ENCODE results near the gene LRP1B. TPM values are rescaled to one million over a fixed set of nuclear protein-coding genes. Genes with fewer than 3 reads are reported as not detected.

LRP1B gene
- total RNA-seq, 1 experiment from 2014 or later, result 0.52 TPM

DNA sequence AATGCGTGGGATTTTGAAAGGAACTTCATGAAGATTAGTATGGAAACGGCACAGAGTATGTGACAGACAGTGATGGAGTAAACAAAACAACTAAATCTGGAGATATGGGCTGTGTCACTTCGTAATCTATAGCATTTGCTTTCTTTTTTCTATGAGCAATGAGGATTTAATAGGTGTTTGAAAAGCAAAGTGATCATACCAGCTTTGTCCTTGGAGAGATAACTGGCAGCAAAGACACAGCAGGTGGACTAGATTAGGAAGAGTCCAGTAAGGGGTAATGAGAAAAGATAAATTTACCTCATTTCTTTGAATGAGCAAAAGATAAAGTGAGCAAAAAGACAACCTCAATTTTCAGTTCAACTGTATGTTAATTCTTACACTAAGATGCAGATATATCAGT, 199.0 kb downstream of the LRP1B start (continued):
- TF ChIP-seq, protein P1, sequence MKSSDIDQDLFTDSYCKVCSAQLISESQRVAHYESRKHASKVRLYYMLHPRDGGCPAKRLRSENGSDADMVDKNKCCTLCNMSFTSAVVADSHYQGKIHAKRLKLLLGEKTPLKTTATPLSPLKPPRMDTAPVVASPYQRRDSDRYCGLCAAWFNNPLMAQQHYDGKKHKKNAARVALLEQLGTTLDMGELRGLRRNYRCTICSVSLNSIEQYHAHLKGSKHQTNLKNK (CRISPR knock-in tag; IDR thresholded peaks at IDR 0.05), result no peak

DNA sequence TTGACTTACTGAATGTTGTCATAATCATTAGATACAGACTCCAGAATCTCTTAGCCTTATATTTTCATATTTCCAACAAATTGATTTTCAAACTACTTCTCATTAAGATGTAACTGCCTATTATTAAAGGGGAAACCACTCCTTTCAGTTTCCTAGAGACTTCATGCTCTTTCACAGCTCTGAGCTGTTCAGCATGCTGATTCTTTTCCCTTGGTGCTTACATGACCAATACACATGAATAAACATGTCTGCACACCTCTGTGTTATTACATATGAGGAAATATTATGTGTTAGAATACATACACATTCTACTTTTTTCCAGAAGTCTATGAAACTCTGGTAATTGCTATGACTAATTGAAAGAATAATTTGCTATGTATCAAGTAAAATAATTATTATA, 200.0 kb downstream of the LRP1B start:
- no peaks in the 10 kb centered on the region for H3K27me3 Mint-ChIP-seq (ENCODE audit: low read depth)

DNA sequence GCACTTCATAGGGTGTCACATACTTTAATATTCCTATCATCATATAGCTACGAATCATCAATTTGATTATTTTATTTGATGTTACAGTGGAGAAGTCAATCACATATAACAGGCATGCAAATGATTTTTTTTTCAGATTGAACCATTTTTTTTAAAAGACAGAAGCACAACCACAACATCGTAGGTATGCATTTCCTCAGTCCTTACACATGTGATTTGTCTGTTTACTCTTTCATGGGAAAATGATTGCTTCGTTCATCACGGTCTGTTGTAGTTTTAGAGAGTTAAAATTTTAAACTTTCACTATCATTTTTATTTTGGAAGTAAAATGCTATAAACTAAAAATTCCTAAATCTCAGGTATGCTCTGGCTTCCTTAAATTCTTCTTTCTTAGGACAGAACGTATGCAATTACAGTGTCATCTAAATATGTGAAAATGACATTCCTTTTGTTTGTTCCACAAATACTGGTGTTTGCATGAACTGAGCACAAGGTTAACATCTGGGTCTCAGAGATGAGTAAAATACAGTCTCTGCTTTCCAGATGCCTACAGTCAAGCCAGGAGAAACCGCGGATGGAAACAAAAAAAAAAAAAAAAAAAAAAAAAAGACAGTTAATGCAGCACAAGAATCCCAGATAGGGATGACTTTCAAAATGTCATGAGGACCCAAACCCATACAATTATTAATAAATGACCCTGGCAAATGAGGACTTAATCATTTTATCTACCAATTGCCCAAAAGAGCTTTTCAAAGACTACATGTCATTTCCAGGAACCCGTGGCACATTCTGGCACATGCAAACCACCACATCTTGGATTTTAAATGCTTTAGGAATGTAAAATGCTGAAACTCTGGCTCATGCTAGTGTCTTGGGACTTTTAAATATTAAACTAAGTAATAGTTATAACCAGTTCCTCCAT, 201.2 kb downstream of the LRP1B start:
- Mint-ChIP-seq H3K36me3 (no peaks in the 10 kb centered on the region), H3K9me3 (no peaks in the 10 kb centered on the region), H3K4me3 (no peak overlapping the region), H3K27me3 (ENCODE audit: low read depth) (no peaks in the 10 kb centered on the region), H3K4me1 (peaks cover 11% of the 10 kb centered on the region), H3K27ac (no peak overlapping the region)
- no peak for DNase-seq (ENCODE audit: low spot score)
- CTCF ChIA-PET, result interaction anchor here (0.7 kb wide), 1 partner anchor 122 kb away, joined by 3 read pairs; no protein-coding TSS in a partner anchor
- TF ChIP-seq, protein P2, sequence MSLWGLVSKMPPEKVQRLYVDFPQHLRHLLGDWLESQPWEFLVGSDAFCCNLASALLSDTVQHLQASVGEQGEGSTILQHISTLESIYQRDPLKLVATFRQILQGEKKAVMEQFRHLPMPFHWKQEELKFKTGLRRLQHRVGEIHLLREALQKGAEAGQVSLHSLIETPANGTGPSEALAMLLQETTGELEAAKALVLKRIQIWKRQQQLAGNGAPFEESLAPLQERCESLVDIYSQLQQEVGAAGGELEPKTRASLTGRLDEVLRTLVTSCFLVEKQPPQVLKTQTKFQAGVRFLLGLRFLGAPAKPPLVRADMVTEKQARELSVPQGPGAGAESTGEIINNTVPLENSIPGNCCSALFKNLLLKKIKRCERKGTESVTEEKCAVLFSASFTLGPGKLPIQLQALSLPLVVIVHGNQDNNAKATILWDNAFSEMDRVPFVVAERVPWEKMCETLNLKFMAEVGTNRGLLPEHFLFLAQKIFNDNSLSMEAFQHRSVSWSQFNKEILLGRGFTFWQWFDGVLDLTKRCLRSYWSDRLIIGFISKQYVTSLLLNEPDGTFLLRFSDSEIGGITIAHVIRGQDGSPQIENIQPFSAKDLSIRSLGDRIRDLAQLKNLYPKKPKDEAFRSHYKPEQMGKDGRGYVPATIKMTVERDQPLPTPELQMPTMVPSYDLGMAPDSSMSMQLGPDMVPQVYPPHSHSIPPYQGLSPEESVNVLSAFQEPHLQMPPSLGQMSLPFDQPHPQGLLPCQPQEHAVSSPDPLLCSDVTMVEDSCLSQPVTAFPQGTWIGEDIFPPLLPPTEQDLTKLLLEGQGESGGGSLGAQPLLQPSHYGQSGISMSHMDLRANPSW (CRISPR knock-in tag; conservative IDR thresholded peaks at IDR 0.05; ENCODE audit: low read depth), result no peak
- TF ChIP-seq ZNF416 (CRISPR knock-in tag; IDR thresholded peaks at IDR 0.05) (no peak), MXD4 (CRISPR knock-in tag; IDR thresholded peaks at IDR 0.05; ENCODE audit: borderline replicate concordance) (no peak), ZNF396 (CRISPR knock-in tag; IDR thresholded peaks at IDR 0.05; ENCODE audit: borderline replicate concordance) (no peak), CREB1 (CRISPR knock-in tag; IDR thresholded peaks at IDR 0.05) (no peak), OVOL2 (CRISPR knock-in tag; IDR thresholded peaks at IDR 0.05; ENCODE audit: borderline replicate concordance) (no peak), KAT7 (CRISPR knock-in tag; IDR thresholded peaks at IDR 0.05; ENCODE audit: borderline replicate concordance) (no peak), CBFB (CRISPR knock-in tag; IDR thresholded peaks at IDR 0.05; ENCODE audit: low read depth) (no peak), PRRX2 (CRISPR knock-in tag; IDR thresholded peaks at IDR 0.05) (no peak), ZNF671 (CRISPR knock-in tag; IDR thresholded peaks at IDR 0.05) (no peak)
- TF ChIP-seq, protein P3, sequence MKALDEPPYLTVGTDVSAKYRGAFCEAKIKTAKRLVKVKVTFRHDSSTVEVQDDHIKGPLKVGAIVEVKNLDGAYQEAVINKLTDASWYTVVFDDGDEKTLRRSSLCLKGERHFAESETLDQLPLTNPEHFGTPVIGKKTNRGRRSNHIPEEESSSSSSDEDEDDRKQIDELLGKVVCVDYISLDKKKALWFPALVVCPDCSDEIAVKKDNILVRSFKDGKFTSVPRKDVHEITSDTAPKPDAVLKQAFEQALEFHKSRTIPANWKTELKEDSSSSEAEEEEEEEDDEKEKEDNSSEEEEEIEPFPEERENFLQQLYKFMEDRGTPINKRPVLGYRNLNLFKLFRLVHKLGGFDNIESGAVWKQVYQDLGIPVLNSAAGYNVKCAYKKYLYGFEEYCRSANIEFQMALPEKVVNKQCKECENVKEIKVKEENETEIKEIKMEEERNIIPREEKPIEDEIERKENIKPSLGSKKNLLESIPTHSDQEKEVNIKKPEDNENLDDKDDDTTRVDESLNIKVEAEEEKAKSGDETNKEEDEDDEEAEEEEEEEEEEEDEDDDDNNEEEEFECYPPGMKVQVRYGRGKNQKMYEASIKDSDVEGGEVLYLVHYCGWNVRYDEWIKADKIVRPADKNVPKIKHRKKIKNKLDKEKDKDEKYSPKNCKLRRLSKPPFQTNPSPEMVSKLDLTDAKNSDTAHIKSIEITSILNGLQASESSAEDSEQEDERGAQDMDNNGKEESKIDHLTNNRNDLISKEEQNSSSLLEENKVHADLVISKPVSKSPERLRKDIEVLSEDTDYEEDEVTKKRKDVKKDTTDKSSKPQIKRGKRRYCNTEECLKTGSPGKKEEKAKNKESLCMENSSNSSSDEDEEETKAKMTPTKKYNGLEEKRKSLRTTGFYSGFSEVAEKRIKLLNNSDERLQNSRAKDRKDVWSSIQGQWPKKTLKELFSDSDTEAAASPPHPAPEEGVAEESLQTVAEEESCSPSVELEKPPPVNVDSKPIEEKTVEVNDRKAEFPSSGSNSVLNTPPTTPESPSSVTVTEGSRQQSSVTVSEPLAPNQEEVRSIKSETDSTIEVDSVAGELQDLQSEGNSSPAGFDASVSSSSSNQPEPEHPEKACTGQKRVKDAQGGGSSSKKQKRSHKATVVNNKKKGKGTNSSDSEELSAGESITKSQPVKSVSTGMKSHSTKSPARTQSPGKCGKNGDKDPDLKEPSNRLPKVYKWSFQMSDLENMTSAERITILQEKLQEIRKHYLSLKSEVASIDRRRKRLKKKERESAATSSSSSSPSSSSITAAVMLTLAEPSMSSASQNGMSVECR (CRISPR knock-in tag; IDR thresholded peaks at IDR 0.05; ENCODE audit: borderline replicate concordance), result no peak
- TF ChIP-seq, protein P1 (CRISPR knock-in tag; IDR thresholded peaks at IDR 0.05), result no peak
- TF ChIP-seq, protein P4, sequence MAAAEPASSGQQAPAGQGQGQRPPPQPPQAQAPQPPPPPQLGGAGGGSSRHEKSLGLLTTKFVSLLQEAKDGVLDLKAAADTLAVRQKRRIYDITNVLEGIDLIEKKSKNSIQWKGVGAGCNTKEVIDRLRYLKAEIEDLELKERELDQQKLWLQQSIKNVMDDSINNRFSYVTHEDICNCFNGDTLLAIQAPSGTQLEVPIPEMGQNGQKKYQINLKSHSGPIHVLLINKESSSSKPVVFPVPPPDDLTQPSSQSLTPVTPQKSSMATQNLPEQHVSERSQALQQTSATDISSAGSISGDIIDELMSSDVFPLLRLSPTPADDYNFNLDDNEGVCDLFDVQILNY (CRISPR knock-in tag; IDR thresholded peaks at IDR 0.05), result no peak
- TF ChIP-seq, protein P5, sequence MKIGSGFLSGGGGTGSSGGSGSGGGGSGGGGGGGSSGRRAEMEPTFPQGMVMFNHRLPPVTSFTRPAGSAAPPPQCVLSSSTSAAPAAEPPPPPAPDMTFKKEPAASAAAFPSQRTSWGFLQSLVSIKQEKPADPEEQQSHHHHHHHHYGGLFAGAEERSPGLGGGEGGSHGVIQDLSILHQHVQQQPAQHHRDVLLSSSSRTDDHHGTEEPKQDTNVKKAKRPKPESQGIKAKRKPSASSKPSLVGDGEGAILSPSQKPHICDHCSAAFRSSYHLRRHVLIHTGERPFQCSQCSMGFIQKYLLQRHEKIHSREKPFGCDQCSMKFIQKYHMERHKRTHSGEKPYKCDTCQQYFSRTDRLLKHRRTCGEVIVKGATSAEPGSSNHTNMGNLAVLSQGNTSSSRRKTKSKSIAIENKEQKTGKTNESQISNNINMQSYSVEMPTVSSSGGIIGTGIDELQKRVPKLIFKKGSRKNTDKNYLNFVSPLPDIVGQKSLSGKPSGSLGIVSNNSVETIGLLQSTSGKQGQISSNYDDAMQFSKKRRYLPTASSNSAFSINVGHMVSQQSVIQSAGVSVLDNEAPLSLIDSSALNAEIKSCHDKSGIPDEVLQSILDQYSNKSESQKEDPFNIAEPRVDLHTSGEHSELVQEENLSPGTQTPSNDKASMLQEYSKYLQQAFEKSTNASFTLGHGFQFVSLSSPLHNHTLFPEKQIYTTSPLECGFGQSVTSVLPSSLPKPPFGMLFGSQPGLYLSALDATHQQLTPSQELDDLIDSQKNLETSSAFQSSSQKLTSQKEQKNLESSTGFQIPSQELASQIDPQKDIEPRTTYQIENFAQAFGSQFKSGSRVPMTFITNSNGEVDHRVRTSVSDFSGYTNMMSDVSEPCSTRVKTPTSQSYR (CRISPR knock-in tag; IDR thresholded peaks at IDR 0.05), result no peak
- ATAC-seq, result no peak
- POLR2A ChIA-PET, result no interaction called here

More for the DNA sequence above, 200.0 kb downstream of the LRP1B start:
- ATAC-seq (no peak), DNase-seq (ENCODE audit: low spot score) (no peak)
- Mint-ChIP-seq H3K4me3 (no peak overlapping the region), H3K9me3 (no peaks in the 10 kb centered on the region), H3K27ac (no peak overlapping the region), H3K4me1 (peaks cover 4% of the 10 kb centered on the region), H3K36me3 (no peaks in the 10 kb centered on the region)
- CTCF ChIA-PET, result no interaction called here
- POLR2A ChIA-PET, result no interaction called here
- TF ChIP-seq ZNF219 (CRISPR knock-in tag; IDR thresholded peaks at IDR 0.05; ENCODE audit: borderline replicate concordance) (no peak), SMAD3 (CRISPR knock-in tag; IDR thresholded peaks at IDR 0.05; ENCODE audit: borderline replicate concordance) (no peak), ZNF138 (CRISPR knock-in tag; conservative IDR thresholded peaks at IDR 0.05) (no peak), CREM (CRISPR knock-in tag; IDR thresholded peaks at IDR 0.05) (no peak)

All from WTC11 (cell line).